A673 (cell line): ENCODE measurements around the gene BASP1. TPM values are rescaled to one million over a fixed set of nuclear protein-coding genes. Genes with fewer than 3 reads are reported as not detected.

Source experiments
- BruUV-seq: library from RNA; stranded (reverse); fragments of 400-500 nt; replicated peaks from 2 replicates; lab custom pipeline; 2021; lab: Mats Ljungman, UMichigan
- CTCF ChIA-PET: fragments of 300-600 bp; sonication (Branson Sonifier 250); formaldehyde crosslinking; loops from one replicate; lab custom pipeline; 2022; ENCODE audit warnings: antibody characterized with exemption; lab: Charles Lee
- POLR2A ChIA-PET: fragments of 300-600 bp; sonication (Branson Sonifier 250); formaldehyde crosslinking; loops from one replicate; lab custom pipeline; 2022; ENCODE audit warnings: antibody characterized with exemption; ENCODE audit not compliant: low non-redundant PET; lab: Charles Lee
- DNase-seq: peaks from one replicate; pipeline ENCODE4 v3.0.0-alpha.2; 2015; ENCODE audit warnings: low spot score
- H3K27ac ChIP-seq: fragments of 200-600 bp; sonication (generic); 2 replicates; pipeline ENCODE4 v1.5.1; 2016; ENCODE audit warnings: mixed run types, low read depth, mild to moderate bottlenecking, mixed read lengths, antibody characterized with exemption, low read length; ENCODE audit not compliant: poor library complexity, severe bottlenecking
- H3K27me3 ChIP-seq: fragments of 200-600 bp; sonication (generic); replicated peaks from 2 replicates; pipeline ENCODE4 v1.6.1; 2017; ENCODE audit warnings: mixed run types, low read depth, mild to moderate bottlenecking, mixed read lengths, antibody characterized with exemption, low read length; ENCODE audit not compliant: insufficient read depth, poor library complexity
- H3K36me3 ChIP-seq: fragments of 200-600 bp; sonication (generic); 2 replicates; pipeline ENCODE4 v1.6.1; 2016; ENCODE audit warnings: mixed run types, mild to moderate bottlenecking, mixed read lengths, antibody characterized with exemption, low read length; ENCODE audit not compliant: insufficient read depth, poor library complexity, severe bottlenecking
- H3K4me1 ChIP-seq: fragments of 200-600 bp; sonication (generic); 2 replicates; pipeline ENCODE4 v1.6.1; 2017; ENCODE audit warnings: mixed run types, mild to moderate bottlenecking, mixed read lengths, antibody characterized with exemption, low read length; ENCODE audit not compliant: insufficient read depth, poor library complexity, severe bottlenecking
- H3K4me3 ChIP-seq: fragments of 200-600 bp; sonication (generic); 2 replicates; pipeline ENCODE4 v1.5.1; 2016; ENCODE audit warnings: low read depth, mixed run types, mild to moderate bottlenecking, mixed read lengths, low read length; ENCODE audit not compliant: poor library complexity, severe bottlenecking
- H3K9me3 ChIP-seq: fragments of 200-600 bp; sonication (generic); 2 replicates; pipeline ENCODE4 v1.6.1; 2016; ENCODE audit warnings: mixed run types, low read depth, mild to moderate bottlenecking, mixed read lengths, antibody characterized with exemption, low read length; ENCODE audit not compliant: poor library complexity, severe bottlenecking
- CTCF ChIP-seq: fragments of 300-800, 200-600 bp; sonication (generic); conservative IDR thresholded peaks from 2 replicates; pipeline ENCODE4 v1.5.1; 2017; ENCODE audit warnings: low read depth, mild to moderate bottlenecking, antibody characterized with exemption, low read length, moderate library complexity, mixed read lengths
- EZH2 ChIP-seq: fragments of 200-600 bp; sonication (generic); IDR thresholded peaks from 2 replicates; pipeline ENCODE4 v1.6.1; 2017; ENCODE audit warnings: borderline replicate concordance, low read depth, mild to moderate bottlenecking, mixed read lengths, antibody characterized with exemption, low read length; ENCODE audit not compliant: poor library complexity, severe bottlenecking
- intact Hi-C: fragments of 100-400 bp; cut with micrococcal nuclease; formaldehyde crosslinking; loops from one replicate; pipeline ENCODE4 v1.10.0; 2022; ENCODE audit not compliant: unreplicated experiment
- total RNA-seq: library from RNA; stranded (reverse); gene quantifications from 2 replicates; pipeline ENCODE4 v1.2.3, GENCODE V29; 2021

BASP1 gene
- total RNA-seq, 1 experiment from 2014 or later: 394 TPM

- peaks cover 81% of the 10 kb centered on the region for H3K36me3 ChIP-seq
- peaks cover 39% of the 10 kb centered on the region for H3K4me1 ChIP-seq
- no peak overlapping the region for H3K27ac ChIP-seq
- no peak for DNase-seq
- CTCF ChIA-PET: no interaction called here
- BruUV-seq: no TSS peak
- TF ChIP-seq CTCF: no peak
- TF ChIP-seq EZH2: no peak
- peaks cover 18% of the 10 kb centered on the region for H3K9me3 ChIP-seq
- H3K27me3 ChIP-seq: no peaks in the 10 kb centered on the region
- POLR2A ChIA-PET: no interaction called here
- intact Hi-C loops: no loop called here
- no peak overlapping the region for H3K4me3 ChIP-seq
Measured at GRCh38 chr5:17255471-17256021, 38.1 kb downstream of the BASP1 start.

GRCh38 chr5:17256171-17256570 is 38.7 kb downstream of the BASP1 start:
- H3K36me3 ChIP-seq: peaks cover 78% of the 10 kb centered on the region
- H3K9me3 ChIP-seq: peaks cover 18% of the 10 kb centered on the region
- H3K4me3 ChIP-seq: no peak overlapping the region
- TF ChIP-seq CTCF (no peak), EZH2 (no peak)
- peaks cover 40% of the 10 kb centered on the region for H3K4me1 ChIP-seq
- no peaks in the 10 kb centered on the region for H3K27me3 ChIP-seq
- DNase-seq: no peak
- POLR2A ChIA-PET: no interaction called here
- no peak overlapping the region for H3K27ac ChIP-seq
- CTCF ChIA-PET: no interaction called here
- no TSS peak for BruUV-seq
- intact Hi-C loops: no loop called here

GRCh38 chr5:17256839-17257238 is 39.4 kb downstream of the BASP1 start:
- no peak for DNase-seq
- intact Hi-C loops: no loop called here
- no TSS peak for BruUV-seq

More at GRCh38 chr5:17256839-17257238, 39.4 kb downstream of the BASP1 start:
- Histone ChIP-seq H3K4me3 (no peak overlapping the region), H3K4me1 (peaks cover 37% of the 10 kb centered on the region), H3K27me3 (no peaks in the 10 kb centered on the region), H3K27ac (no peak overlapping the region), H3K9me3 (peaks cover 18% of the 10 kb centered on the region), H3K36me3 (peaks cover 72% of the 10 kb centered on the region)
- TF ChIP-seq CTCF (no peak), EZH2 (no peak)
- ChIA-PET POLR2A (no interaction called here), CTCF (no interaction called here)
